ENCODE data around the gene MYL2. TPM values are rescaled to one million over a fixed set of nuclear protein-coding genes. Genes with fewer than 3 reads are reported as not detected.

The MYL2 gene
- total RNA-seq, 1 donor from 2014 or later, result not detected

- no peaks in the 10 kb centered on the region for H3K36me3 Mint-ChIP-seq (ENCODE audit: low read depth, unreplicated experiment)
- TF ChIP-seq CTCF (IDR thresholded peaks at IDR 0.05; ENCODE audit: unreplicated experiment), result no peak
- H3K27ac Mint-ChIP-seq (ENCODE audit: unreplicated experiment), result no peak overlapping the region
- no peak for DNase-seq (ENCODE audit: low spot score)
- peaks cover 10% of the 10 kb centered on the region for H3K4me1 Mint-ChIP-seq (ENCODE audit: unreplicated experiment)
- peaks cover 8% of the 10 kb centered on the region for H3K9me3 Mint-ChIP-seq (ENCODE audit: unreplicated experiment)
- peaks cover 2% of the 10 kb centered on the region for H3K27me3 Mint-ChIP-seq (ENCODE audit: unreplicated experiment)
- no peak overlapping the region for H3K4me3 Mint-ChIP-seq (ENCODE audit: unreplicated experiment)
Observed at GRCh38 chr12:110863161-110863560, 57.2 kb downstream of the MYL2 start.

GRCh38 chr12:110862329-110862728 is 58.0 kb downstream of the MYL2 start:
- DNase-seq (ENCODE audit: low spot score), result peak; percentile 6
- H3K4me1 Mint-ChIP-seq (ENCODE audit: unreplicated experiment), result peaks cover 10% of the 10 kb centered on the region

GRCh38 chr12:110861729-110862128 is 58.6 kb downstream of the MYL2 start:
- no peak overlapping the region for H3K27ac Mint-ChIP-seq (ENCODE audit: unreplicated experiment)
- H3K27me3 Mint-ChIP-seq (ENCODE audit: unreplicated experiment), result peaks cover 2% of the 10 kb centered on the region
- H3K36me3 Mint-ChIP-seq (ENCODE audit: low read depth, unreplicated experiment), result no peaks in the 10 kb centered on the region
- no peak overlapping the region for H3K4me3 Mint-ChIP-seq (ENCODE audit: unreplicated experiment)
- H3K9me3 Mint-ChIP-seq (ENCODE audit: unreplicated experiment), result peaks cover 8% of the 10 kb centered on the region
- TF ChIP-seq CTCF (IDR thresholded peaks at IDR 0.05; ENCODE audit: unreplicated experiment), result no peak
- DNase-seq (ENCODE audit: low spot score), result no peak
- peaks cover 10% of the 10 kb centered on the region for H3K4me1 Mint-ChIP-seq (ENCODE audit: unreplicated experiment)

More at GRCh38 chr12:110862329-110862728, 58.0 kb downstream of the MYL2 start:
- H3K9me3 Mint-ChIP-seq (ENCODE audit: unreplicated experiment), result peaks cover 8% of the 10 kb centered on the region
- no peak overlapping the region for H3K27ac Mint-ChIP-seq (ENCODE audit: unreplicated experiment)
- H3K4me3 Mint-ChIP-seq (ENCODE audit: unreplicated experiment), result no peak overlapping the region
- no peak for TF ChIP-seq CTCF (IDR thresholded peaks at IDR 0.05; ENCODE audit: unreplicated experiment)
- H3K36me3 Mint-ChIP-seq (ENCODE audit: low read depth, unreplicated experiment), result no peaks in the 10 kb centered on the region
- peaks cover 2% of the 10 kb centered on the region for H3K27me3 Mint-ChIP-seq (ENCODE audit: unreplicated experiment)

Other genes with a start within 250 kb of the MYL2 start
- gene HVCN1, start 231.5 kb downstream of the MYL2 start, total RNA-seq (ENCODE audit: unreplicated experiment), result 11.9 TPM
- gene PPP1CC, start 177.7 kb downstream of the MYL2 start, total RNA-seq (ENCODE audit: unreplicated experiment), result 152 TPM
- gene CCDC63, start 73.6 kb downstream of the MYL2 start, total RNA-seq (ENCODE audit: unreplicated experiment), result 0.36 TPM
- 0.67 TPM for gene CUX2, start 113.6 kb upstream of the MYL2 start, total RNA-seq (ENCODE audit: unreplicated experiment)